Muscle of leg (tissue), 11 donors: ENCODE results near the gene EIF3D. TPM values are rescaled to one million over a fixed set of nuclear protein-coding genes. Genes with fewer than 3 reads are reported as not detected.
"Not testable (repeated sequence)": the region's sequence is repeated elsewhere in the genome, so short reads cannot be mapped to it uniquely, and the experiment has no call there.

ENCODE experiments used
- DNase-seq: peaks from one replicate; pipeline ENCODE4 v3.0.0; 2013
- H3K27ac ChIP-seq: one replicate; pipeline ENCODE4 v1.5.1; 2013; ENCODE audit warnings: mild to moderate bottlenecking, low read length, control low read depth
- H3K27me3 ChIP-seq: one replicate; pipeline ENCODE4 v1.6.1; 2013; ENCODE audit warnings: low read length; ENCODE audit not compliant: control insufficient read depth, insufficient read depth
- H3K36me3 ChIP-seq: one replicate; pipeline ENCODE4 v1.6.1; 2013; ENCODE audit warnings: low read length; ENCODE audit not compliant: control insufficient read depth, insufficient read depth
- H3K4me1 ChIP-seq: one replicate; pipeline ENCODE4 v1.6.1; 2013; ENCODE audit warnings: low read length; ENCODE audit not compliant: control insufficient read depth, insufficient read depth
- H3K4me3 ChIP-seq: one replicate; pipeline ENCODE4 v1.5.1; 2013; ENCODE audit warnings: low read length, control low read depth
- H3K9me3 ChIP-seq: replicated peaks from 2 replicates; pipeline ENCODE4 v1.6.1; 2013; ENCODE audit warnings: low read depth, low read length; ENCODE audit not compliant: control insufficient read depth
- WGBS: methylation state at CpG from one replicate; pipeline ENCODE4 v1.1.5; 2013; ENCODE audit warnings: missing lambda C conversion rate; ENCODE audit not compliant: insufficient coverage; 5-methylcytosine and 5-hydroxymethylcytosine counted together
- polyA plus RNA-seq, 8 donors: library from polyadenylated mRNA; unstranded; fragments of 120-200 nt; gene quantifications; one replicate each; pipeline versions ENCODE4 v1.2.1 to v1.2.3, GENCODE V29; 2013; ENCODE audit warnings: inconsistent platforms in 1 of 8, low replicate concordance in 1 of 8; ENCODE audit not compliant: insufficient read length in 8 of 8, insufficient read depth in 1 of 8
- total RNA-seq: library from RNA; stranded (reverse); fragments of 120-200 nt; gene quantifications from one replicate; pipeline ENCODE4 v1.2.4, GENCODE V29; 2013

EIF3D gene
- total and polyA plus RNA-seq, 9 donors, result 170 to 214 (median 190) TPM

GRCh38 chr22:36540867-36541642, 12.1 kb upstream of the EIF3D start:
- WGBS, result 51% methylated on average over 7 of the region's 12 CpGs
- no peaks in the 10 kb centered on the region for H3K9me3 ChIP-seq
- no peak overlapping the region for H3K4me3 ChIP-seq
- H3K4me1 ChIP-seq, result peaks cover 14% of the 10 kb centered on the region
- no peak overlapping the region for H3K27ac ChIP-seq
- H3K27me3 ChIP-seq, result peaks cover 11% of the 10 kb centered on the region
- H3K36me3 ChIP-seq, result no peaks in the 10 kb centered on the region
- no peak for DNase-seq

- H3K27ac ChIP-seq, result no peak overlapping the region
- H3K4me1 ChIP-seq, result peaks cover 14% of the 10 kb centered on the region
- H3K36me3 ChIP-seq, result no peaks in the 10 kb centered on the region
- H3K4me3 ChIP-seq, result no peak overlapping the region
- DNase-seq, result no peak
- peaks cover 5% of the 10 kb centered on the region for H3K27me3 ChIP-seq
- WGBS, result 50% methylated on average over 3 of the region's 7 CpGs
- peaks cover 5% of the 10 kb centered on the region for H3K9me3 ChIP-seq
Measured at GRCh38 chr22:36538529-36538928, 9.6 kb upstream of the EIF3D start.

GRCh38 chr22:36536717-36537116, 7.8 kb upstream of the EIF3D start:
- peak; percentile 65 for DNase-seq
- Histone ChIP-seq H3K9me3 (peaks cover 5% of the 10 kb centered on the region), H3K36me3 (no peaks in the 10 kb centered on the region), H3K27ac (peak overlapping the region; percentile 42), H3K27me3 (peaks cover 5% of the 10 kb centered on the region), H3K4me1 (peaks cover 14% of the 10 kb centered on the region), H3K4me3 (no peak overlapping the region)
- WGBS, result no CpG with 5 or more reads among the region's 7 CpGs

GRCh38 chr22:36533320-36533719, 4.4 kb upstream of the EIF3D start:
- not testable (repeated sequence) for H3K27me3 ChIP-seq, H3K36me3 ChIP-seq, H3K27ac ChIP-seq, DNase-seq, H3K9me3 ChIP-seq, H3K4me3 ChIP-seq
- WGBS, result 80% methylated on average over 1 of the region's 4 CpGs
- peaks cover 17% of the 10 kb centered on the region for H3K4me1 ChIP-seq

GRCh38 chr22:36532466-36532865, 3.5 kb upstream of the EIF3D start:
- no peak for DNase-seq
- Histone ChIP-seq H3K27me3 (peaks cover 1% of the 10 kb centered on the region), H3K4me1 (peaks cover 18% of the 10 kb centered on the region), H3K36me3 (no peaks in the 10 kb centered on the region), H3K27ac (no peak overlapping the region), H3K9me3 (peaks cover 5% of the 10 kb centered on the region), H3K4me3 (no peak overlapping the region)
- 0% methylated on average over 1 of the region's 2 CpGs for WGBS

- peaks cover 37% of the 10 kb centered on the region for H3K36me3 ChIP-seq
- peak overlapping the region; percentile 72 for H3K4me3 ChIP-seq
- H3K4me1 ChIP-seq, result peaks cover 12% of the 10 kb centered on the region
- 10% methylated on average over 4 of the region's 8 CpGs for WGBS
- H3K27me3 ChIP-seq, result no peaks in the 10 kb centered on the region
- no peaks in the 10 kb centered on the region for H3K9me3 ChIP-seq
- H3K27ac ChIP-seq, result peak overlapping the region; percentile 91
- peak; percentile 60 for DNase-seq
Measured at GRCh38 chr22:36528341-36528740, 625 bp downstream of the EIF3D start.

- 100% methylated on average over 1 of the region's 6 CpGs for WGBS
- Histone ChIP-seq H3K36me3 (peaks cover 90% of the 10 kb centered on the region), H3K4me1 (peaks cover 5% of the 10 kb centered on the region), H3K27me3 (no peaks in the 10 kb centered on the region), H3K9me3 (no peaks in the 10 kb centered on the region), H3K27ac (no peak overlapping the region), H3K4me3 (no peak overlapping the region)
- no peak for DNase-seq
Measured at GRCh38 chr22:36522662-36523061, 6.3 kb downstream of the EIF3D start.

- Histone ChIP-seq H3K27me3 (no peaks in the 10 kb centered on the region), H3K27ac (no peak overlapping the region), H3K36me3 (peaks cover 95% of the 10 kb centered on the region), H3K4me1 (no peaks in the 10 kb centered on the region), H3K4me3 (no peak overlapping the region), H3K9me3 (no peaks in the 10 kb centered on the region)
- whole genome bisulfite sequencing, result no CpG with 5 or more reads among the region's 3 CpGs
- DNase-seq, result peak; percentile 46
Measured at GRCh38 chr22:36520423-36520822, 8.5 kb downstream of the EIF3D start.

- H3K4me1 ChIP-seq, H3K4me3 ChIP-seq, H3K9me3 ChIP-seq, H3K27me3 ChIP-seq, H3K27ac ChIP-seq: not testable (repeated sequence)
- peak; percentile 41 for DNase-seq
- H3K36me3 ChIP-seq, result peaks cover 94% of the 10 kb centered on the region
- WGBS, result no CpG with 5 or more reads among the region's 2 CpGs
Measured at GRCh38 chr22:36519906-36520305, 9.1 kb downstream of the EIF3D start.

GRCh38 chr22:36514766-36515165, 14.2 kb downstream of the EIF3D start:
- H3K9me3 ChIP-seq, result no peaks in the 10 kb centered on the region
- peaks cover 92% of the 10 kb centered on the region for H3K36me3 ChIP-seq
- H3K27me3 ChIP-seq, result no peaks in the 10 kb centered on the region
- no peaks in the 10 kb centered on the region for H3K4me1 ChIP-seq
- H3K27ac ChIP-seq, result no peak overlapping the region
- WGBS, result 100% methylated on average over 1 of the region's 1 CpG
- H3K4me3 ChIP-seq, result no peak overlapping the region
- no peak for DNase-seq
